WTC11 (cell line): ENCODE measurements around the gene RAB12.

Experiments used
- ATF1 ChIP-seq: sonication (generic); formaldehyde crosslinking; IDR thresholded peaks from 2 replicates; pipeline ENCODE4 v1.8.1; 2023; ENCODE audit warnings: mild to moderate bottlenecking, moderate library complexity, missing genetic modification reagents
- CTCF ChIP-seq: fragments of 200-600 bp; IDR thresholded peaks from 2 replicates; pipeline ENCODE4 v1.8.0; 2022; ENCODE audit warnings: antibody characterized with exemption
- ELF4 ChIP-seq: sonication (generic); formaldehyde crosslinking; IDR thresholded peaks from 2 replicates; pipeline ENCODE4 v1.8.1; 2022; ENCODE audit warnings: low read depth, mild to moderate bottlenecking, moderate library complexity, missing genetic modification reagents
- ESRRA ChIP-seq: sonication (generic); formaldehyde crosslinking; IDR thresholded peaks from 2 replicates; pipeline ENCODE4 v1.8.1; 2022; ENCODE audit warnings: mild to moderate bottlenecking, missing genetic modification reagents, borderline replicate concordance
- ETV6 ChIP-seq: sonication (generic); formaldehyde crosslinking; IDR thresholded peaks from 2 replicates; pipeline ENCODE4 v1.8.1; 2022; ENCODE audit warnings: mild to moderate bottlenecking, missing genetic modification reagents
- MAX ChIP-seq: sonication (generic); formaldehyde crosslinking; IDR thresholded peaks from 2 replicates; pipeline ENCODE4 v1.8.0; 2022; ENCODE audit warnings: mild to moderate bottlenecking, missing genetic modification reagents
- MLX ChIP-seq: sonication (generic); formaldehyde crosslinking; IDR thresholded peaks from 2 replicates; pipeline ENCODE4 v1.8.1; 2023; ENCODE audit warnings: mild to moderate bottlenecking, missing genetic modification reagents, moderate library complexity
- MYBL2 ChIP-seq: sonication (generic); formaldehyde crosslinking; IDR thresholded peaks from 2 replicates; pipeline ENCODE4 v1.8.1; 2023; ENCODE audit warnings: mild to moderate bottlenecking, moderate library complexity, missing genetic modification reagents
- SMAD4 ChIP-seq: sonication (generic); formaldehyde crosslinking; IDR thresholded peaks from 2 replicates; pipeline ENCODE4 v1.8.0; 2022; ENCODE audit warnings: mild to moderate bottlenecking, missing genetic modification reagents
- ZBTB21 ChIP-seq: sonication (generic); formaldehyde crosslinking; IDR thresholded peaks from 2 replicates; pipeline ENCODE4 v1.8.1; 2023; ENCODE audit warnings: mild to moderate bottlenecking, missing genetic modification reagents, borderline replicate concordance
- TF ChIP-seq, protein P1 (sequence below): sonication (generic); formaldehyde crosslinking; IDR thresholded peaks from 2 replicates; pipeline ENCODE4 v1.8.0; 2022; ENCODE audit warnings: mild to moderate bottlenecking, missing genetic modification reagents
- TF ChIP-seq, protein P2 (sequence below): sonication (generic); formaldehyde crosslinking; IDR thresholded peaks from 2 replicates; pipeline ENCODE4 v1.8.1; 2023; ENCODE audit warnings: mild to moderate bottlenecking, missing genetic modification reagents, borderline replicate concordance

DNA sequence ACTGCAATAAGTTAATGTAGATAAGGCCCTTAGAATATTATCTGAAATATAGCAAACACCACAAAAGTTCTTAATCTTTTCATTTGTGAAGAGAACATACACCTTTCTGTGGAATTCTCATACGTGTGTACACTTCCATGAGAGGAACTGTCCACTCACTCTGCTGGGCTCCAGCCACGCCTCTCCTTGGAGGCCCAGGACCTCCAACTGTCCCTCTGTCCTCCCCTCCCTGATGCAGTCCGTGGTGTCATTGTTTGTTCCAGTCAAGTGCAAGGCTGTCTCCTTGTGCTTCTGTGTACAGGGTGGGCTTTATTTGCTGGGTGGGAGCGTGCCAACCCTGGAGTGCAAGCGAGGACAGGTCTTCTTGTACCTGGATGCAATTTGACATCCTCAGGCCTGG, 8.7 kb downstream of the RAB12 start:
- TF ChIP-seq ELF4: no peak
- TF ChIP-seq CTCF: no peak
- TF ChIP-seq ETV6 (CRISPR knock-in tag): no peak
- no peak for TF ChIP-seq ATF1
- TF ChIP-seq, protein P1, sequence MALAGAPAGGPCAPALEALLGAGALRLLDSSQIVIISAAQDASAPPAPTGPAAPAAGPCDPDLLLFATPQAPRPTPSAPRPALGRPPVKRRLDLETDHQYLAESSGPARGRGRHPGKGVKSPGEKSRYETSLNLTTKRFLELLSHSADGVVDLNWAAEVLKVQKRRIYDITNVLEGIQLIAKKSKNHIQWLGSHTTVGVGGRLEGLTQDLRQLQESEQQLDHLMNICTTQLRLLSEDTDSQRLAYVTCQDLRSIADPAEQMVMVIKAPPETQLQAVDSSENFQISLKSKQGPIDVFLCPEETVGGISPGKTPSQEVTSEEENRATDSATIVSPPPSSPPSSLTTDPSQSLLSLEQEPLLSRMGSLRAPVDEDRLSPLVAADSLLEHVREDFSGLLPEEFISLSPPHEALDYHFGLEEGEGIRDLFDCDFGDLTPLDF (CRISPR knock-in tag): no peak
- TF ChIP-seq ESRRA (CRISPR knock-in tag): no peak
- TF ChIP-seq, protein P2, sequence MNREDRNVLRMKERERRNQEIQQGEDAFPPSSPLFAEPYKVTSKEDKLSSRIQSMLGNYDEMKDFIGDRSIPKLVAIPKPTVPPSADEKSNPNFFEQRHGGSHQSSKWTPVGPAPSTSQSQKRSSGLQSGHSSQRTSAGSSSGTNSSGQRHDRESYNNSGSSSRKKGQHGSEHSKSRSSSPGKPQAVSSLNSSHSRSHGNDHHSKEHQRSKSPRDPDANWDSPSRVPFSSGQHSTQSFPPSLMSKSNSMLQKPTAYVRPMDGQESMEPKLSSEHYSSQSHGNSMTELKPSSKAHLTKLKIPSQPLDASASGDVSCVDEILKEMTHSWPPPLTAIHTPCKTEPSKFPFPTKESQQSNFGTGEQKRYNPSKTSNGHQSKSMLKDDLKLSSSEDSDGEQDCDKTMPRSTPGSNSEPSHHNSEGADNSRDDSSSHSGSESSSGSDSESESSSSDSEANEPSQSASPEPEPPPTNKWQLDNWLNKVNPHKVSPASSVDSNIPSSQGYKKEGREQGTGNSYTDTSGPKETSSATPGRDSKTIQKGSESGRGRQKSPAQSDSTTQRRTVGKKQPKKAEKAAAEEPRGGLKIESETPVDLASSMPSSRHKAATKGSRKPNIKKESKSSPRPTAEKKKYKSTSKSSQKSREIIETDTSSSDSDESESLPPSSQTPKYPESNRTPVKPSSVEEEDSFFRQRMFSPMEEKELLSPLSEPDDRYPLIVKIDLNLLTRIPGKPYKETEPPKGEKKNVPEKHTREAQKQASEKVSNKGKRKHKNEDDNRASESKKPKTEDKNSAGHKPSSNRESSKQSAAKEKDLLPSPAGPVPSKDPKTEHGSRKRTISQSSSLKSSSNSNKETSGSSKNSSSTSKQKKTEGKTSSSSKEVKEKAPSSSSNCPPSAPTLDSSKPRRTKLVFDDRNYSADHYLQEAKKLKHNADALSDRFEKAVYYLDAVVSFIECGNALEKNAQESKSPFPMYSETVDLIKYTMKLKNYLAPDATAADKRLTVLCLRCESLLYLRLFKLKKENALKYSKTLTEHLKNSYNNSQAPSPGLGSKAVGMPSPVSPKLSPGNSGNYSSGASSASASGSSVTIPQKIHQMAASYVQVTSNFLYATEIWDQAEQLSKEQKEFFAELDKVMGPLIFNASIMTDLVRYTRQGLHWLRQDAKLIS (CRISPR knock-in tag): no peak
- TF ChIP-seq MLX (CRISPR knock-in tag): no peak
- no peak for TF ChIP-seq MYBL2 (CRISPR knock-in tag)
- no peak for TF ChIP-seq ZBTB21
- no peak for TF ChIP-seq SMAD4 (CRISPR knock-in tag)
- TF ChIP-seq MAX: no peak
